H54 (cell line): ENCODE results near the gene USHBP1.
"Not testable (repeated sequence)": the region's sequence is repeated elsewhere in the genome, so short reads cannot be mapped to it uniquely, and the experiment has no call there.

Experiments
- DNase-seq: peaks from one replicate; pipeline ENCODE4 v3.0.0; 2011; ENCODE audit warnings: low spot score, mixed read lengths; ENCODE audit not compliant: insufficient read length
- FAIRE-seq: peaks from 3 replicates; lab custom pipeline; 2011; peaks lifted over from hg19 to GRCh38; lab: Jason Lieb, UNC
- POLR2A ChIP-seq: IDR thresholded peaks from 2 replicates; pipeline ENCODE4 v1.6.1; 2011; ENCODE audit warnings: low read depth, mild to moderate bottlenecking, low read length

The USHBP1 gene

DNA sequence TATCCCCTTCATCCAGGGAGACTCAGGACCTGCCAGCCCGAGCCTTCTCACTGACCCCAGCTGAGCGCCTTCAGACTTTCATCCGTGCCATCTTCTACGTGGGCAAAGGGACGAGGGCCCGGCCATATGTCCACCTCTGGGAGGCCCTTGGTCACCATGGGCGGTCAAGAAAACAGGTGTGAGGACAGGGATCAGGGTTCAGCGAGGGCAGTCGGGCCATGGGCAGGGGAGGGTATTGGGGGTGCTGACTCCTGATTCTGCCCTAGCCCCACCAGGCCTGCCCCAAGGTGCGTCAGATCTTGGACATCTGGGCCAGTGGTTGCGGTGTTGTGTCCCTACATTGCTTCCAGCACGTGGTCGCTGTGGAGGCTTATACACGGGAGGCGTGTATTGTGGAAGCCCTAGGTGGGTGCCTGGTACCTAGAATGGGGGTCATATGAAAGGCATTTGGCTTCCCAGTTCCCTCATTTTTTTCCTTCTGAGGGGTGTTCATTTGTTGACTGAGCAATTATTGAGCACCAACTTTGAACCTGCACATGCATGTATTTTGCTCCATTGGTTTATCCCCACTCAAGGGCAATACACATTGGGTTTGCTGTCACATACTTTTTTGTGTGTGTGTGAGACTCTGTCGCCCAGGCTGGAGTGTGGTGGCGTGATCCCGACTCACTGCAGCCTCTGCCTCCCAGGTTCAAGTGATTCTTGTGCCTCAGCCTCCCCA is 21.0 kb upstream of the USHBP1 start:
- DNase-seq (no peak), FAIRE-seq (no peak)
- no peak for TF ChIP-seq POLR2A

DNA sequence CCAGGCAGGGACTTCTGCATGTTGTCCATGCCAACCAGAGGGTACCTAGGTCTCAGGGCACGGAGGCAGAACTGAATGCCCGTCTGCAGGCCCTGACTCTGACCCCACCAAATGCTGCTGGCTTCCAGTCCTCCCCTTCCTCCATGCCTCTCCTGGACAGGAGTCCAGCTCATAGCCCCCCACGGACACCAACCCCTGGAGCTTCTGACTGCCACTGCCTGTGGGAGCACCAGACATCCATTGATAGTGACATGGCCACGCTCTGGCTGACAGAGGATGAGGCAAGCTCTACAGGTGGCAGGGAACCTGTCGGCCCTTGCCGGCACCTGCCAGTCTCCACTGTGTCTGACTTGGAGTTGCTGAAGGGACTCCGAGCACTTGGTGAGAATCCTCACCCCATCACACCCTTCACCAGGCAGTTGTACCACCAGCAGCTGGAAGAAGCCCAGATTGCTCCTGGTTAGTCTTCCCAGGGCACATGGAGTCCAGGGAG is 19.0 kb upstream of the USHBP1 start:
- no peak for DNase-seq
- FAIRE-seq: no peak
- no peak for TF ChIP-seq POLR2A

DNA sequence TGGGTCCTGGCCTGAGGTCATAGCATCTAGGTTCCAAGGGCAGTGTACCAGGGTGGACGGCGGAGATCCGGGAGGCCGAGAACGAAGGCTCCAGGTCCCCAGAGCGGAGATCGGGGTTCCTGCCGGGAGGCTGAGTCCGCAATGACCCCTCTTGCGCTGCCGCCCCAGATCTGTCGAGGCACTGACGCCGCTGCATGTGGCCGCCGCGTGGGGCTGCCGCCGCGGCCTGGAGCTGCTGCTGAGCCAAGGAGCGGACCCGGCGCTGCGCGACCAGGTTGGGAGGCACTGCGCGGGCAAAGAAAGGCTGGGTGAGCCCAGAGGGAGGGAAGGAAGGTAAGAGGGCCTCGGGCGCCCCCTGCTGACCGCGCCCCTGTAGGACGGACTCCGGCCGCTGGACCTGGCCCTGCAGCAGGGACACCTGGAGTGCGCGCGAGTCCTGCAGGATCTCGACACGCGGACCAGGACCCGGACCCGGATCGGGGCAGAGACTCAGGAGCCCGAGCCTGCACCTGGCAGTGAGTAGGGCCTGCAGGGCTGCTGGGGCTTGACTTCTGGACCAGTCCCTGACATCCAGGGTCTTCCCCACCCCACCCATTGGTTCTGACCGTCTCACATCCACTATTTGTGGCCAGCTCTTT is 18.1 kb upstream of the USHBP1 start:
- FAIRE-seq (no peak), DNase-seq (peak; percentile 86)
- 0 out of 2 replicates have a peak, but pooled peaks have one; percentile 12 for TF ChIP-seq POLR2A

DNA sequence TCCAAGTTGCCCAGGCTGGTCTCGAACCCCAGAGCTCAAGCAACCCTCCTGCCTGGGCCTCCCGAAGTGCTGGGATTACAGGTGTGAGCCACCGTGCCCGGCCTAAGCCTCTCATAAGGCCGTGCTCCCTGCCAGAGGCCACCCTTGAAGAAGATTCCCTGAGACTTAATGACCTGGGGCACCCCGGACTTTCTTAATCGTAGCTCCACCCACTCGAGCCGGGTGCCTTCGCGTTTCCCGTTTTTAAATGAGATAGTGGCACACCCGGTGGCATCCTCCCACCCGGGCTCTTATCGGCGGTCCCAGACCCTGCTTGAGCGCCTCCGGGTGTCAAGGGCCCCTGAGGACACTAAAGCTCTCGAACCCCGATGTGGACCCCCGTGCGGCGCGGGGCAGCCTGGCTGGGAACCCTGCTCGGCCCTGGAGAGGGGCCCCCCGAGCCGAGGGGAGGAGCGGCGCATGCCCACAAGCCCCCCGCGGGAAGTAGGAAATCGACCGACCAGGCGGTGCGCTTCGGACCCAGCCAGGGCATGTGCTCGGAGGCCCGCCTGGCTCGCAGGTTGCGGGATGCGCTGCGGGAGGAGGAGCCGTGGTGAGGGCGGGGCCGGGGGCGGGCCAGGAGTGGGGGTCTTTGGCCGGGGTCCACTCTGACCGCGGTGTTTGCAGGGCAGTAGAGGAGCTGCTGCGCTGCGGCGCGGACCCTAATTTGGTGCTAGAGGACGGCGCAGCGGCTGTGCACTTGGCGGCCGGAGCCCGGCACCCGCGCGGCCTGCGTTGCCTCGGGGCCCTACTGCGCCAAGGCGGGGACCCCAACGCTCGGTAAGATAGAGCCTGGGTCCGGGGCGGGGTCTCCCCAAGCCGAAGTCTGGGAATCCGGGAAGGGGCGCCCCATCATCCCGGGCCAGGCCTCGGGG is 17.1 kb upstream of the USHBP1 start, which contains the start of gene ANKLE1:
TSS of gene ANKLE1 (plus strand) at position 511 of the 914 bp plus-strand sequence. CDS start at position 531, 20 bp downstream.
- FAIRE-seq (no peak), DNase-seq (no peak)
- no peak for TF ChIP-seq POLR2A

DNA sequence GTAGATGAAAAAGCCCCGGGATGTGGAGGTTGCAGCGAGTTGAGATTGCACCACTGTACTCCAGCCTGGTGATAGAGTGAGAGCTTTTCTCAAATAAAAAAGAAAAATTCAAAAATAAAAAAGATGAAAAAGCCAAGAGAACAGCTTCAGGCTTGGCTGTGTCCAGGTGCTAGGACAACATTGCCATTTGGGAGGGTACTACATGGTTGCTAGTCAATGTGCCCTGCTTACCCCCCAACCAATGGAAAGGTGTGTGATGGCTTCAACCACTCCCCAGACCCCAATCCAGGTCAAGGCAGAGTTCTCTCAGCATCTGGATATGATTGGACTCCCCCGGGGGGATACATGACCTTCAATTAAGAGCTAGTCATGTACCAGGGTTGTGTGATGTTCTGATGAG is 14.9 kb upstream of the USHBP1 start:
- TF ChIP-seq POLR2A: no peak
- DNase-seq (no peak), FAIRE-seq (no peak)

DNA sequence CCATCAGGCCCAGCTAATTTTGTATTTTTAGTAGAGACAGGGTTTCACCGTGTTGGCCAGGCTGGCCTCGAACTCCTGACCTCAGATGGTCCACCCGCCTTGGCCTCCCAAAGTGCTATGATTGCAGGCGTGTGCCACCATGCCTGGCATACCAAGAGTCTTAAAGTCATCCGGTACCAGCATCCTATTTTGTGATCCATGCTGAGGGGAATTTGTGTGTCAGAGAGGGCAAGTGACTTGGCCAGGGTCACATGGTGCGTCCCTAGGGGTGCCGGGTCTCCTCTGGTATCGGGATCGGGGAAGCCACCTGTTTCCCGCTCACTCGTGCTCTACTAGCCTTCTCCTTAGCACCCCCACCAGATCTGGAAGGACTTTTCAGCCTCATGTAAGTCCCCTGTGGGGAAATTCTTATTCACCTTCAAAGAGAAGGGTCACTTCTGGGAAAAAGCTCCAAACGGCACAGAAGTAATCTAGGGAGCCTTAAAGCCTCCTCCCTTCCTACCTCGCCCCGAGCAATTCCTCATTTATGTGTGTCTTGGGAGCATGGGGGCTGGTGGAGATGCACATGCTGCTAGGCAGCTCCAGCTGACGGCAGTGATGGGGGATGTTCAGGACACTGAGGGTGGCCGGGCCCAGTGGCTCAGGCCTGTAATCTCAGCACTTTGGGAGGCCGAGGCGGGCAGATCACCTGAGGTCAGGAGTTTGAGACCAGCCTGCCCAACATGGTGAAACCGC is 11.1 kb upstream of the USHBP1 start:
- no peak for TF ChIP-seq POLR2A
- no peak for DNase-seq
- no peak for FAIRE-seq

DNA sequence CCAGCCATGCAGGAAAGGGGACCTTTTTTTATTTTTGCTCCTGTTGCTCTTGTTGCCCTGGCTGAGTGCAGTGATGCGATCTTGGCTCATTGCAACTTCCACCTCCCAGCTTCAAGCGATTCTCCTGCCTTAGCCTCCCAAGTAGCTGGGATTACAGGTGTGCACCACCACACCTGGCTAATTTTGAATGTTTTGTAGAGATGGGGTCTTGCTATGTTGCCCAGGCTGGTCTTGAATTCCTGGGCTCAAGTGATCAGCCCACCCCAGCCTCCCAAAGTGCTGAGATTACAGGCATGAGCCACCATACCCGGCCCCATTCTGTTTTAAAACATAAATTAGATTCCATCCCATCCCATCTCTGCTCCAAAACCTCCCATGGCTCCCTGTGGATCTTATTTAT is 10.3 kb upstream of the USHBP1 start:
- not testable (repeated sequence) for DNase-seq, FAIRE-seq

DNA sequence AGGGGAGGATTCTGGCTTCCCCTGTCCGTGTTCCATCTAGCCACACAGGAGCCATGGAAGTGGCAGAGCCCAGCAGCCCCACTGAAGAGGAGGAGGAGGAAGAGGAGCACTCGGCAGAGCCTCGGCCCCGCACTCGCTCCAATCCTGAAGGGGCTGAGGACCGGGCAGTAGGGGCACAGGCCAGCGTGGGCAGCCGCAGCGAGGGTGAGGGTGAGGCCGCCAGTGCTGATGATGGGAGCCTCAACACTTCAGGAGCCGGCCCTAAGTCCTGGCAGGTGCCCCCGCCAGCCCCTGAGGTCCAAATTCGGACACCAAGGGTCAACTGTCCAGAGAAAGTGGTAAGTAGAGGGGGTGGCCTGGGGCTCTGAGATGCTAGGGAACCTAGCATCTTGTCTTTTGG is 4.2 kb upstream of the USHBP1 start:
- no peak for FAIRE-seq
- DNase-seq: no peak
- no peak for TF ChIP-seq POLR2A

DNA sequence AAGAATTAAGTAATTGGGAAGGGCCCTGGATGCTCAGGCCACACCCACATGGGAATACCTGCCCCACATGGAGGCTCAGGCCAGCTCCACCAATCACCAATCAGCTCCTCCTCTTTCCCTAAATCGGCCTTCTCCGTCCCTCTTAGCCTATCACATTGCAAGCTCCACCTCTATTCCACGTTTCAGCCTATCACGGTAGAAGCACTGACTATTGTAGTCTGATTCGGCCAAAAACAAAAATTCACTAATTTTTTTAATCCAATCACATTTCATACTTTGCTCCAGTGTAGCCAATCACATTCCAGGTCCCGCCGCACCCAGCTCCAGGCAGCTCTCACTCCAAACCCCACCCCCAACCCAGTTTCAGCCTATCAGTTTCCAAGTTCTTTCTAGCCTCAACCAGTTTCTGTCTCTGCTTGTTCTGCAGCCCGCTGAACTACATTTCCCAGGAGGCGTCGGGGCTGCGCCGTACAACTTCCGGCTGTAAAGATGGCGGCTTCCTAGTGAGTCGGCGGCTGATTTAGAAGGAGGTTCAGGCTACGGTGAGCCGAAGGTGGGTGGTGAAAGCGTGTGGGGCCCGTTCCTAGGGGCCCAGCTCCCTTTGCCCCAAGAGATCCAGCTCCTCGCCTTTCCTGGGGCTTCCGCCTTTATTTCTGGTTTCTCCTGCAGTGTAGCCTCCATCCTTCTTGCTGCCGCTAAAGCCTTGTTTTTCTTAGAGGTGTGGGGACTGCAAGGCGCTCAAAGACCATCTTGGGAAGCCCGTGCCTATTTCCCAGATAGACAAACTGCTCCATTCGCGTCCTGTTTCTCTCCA is 2.6 kb upstream of the USHBP1 start, which contains the start of gene BABAM1:
TSS of gene BABAM1 (plus strand) at position 469 of the 814 bp plus-strand sequence. CDS start 1,364 bp downstream, outside the sequence.
- FAIRE-seq (peak; percentile 91), DNase-seq (peak; percentile 97)
- TF ChIP-seq POLR2A: peak; percentile 59

DNA sequence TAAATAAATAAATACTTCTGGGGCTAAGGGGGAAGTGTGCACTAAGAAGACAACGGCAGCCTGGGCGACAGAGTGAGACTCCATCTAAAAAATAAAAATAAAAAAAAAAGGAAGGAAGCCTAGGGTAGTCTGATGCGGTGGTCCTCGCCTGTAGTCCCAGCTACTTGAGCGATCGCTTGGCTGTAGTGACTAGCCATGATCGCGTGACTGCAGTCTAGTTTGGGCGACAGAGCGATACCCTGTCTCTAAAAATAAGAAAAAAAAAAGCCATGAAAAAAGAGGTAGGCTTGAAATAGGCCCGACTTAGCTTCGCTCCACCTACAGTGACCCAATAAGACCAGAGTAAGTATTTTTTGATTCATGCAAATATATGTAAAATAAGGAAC is 2.0 kb upstream of the USHBP1 start:
- FAIRE-seq (no peak), DNase-seq (no peak)
- TF ChIP-seq POLR2A: no peak

DNA sequence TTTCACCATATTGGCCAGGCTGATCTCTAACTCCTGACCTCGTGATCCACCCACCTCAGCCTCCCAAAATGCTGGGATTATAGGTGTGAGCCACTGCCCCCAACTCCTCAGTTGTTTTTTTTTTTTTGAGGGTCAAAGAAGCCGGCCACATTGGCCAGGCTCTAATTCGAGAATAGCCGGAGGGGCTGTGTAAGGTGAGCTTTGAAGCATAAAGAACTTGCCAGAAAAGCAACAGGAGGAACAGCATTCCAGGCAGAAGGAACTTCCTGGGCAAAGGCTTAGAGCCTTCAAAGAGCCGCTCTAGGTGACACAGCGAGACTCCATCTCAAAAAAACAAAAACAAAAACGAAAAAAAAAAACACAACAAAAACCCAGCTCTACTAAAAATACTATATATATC is 1.5 kb upstream of the USHBP1 start:
- FAIRE-seq (no peak), DNase-seq (no peak)

More for the DNA sequence above, 1.5 kb upstream of the USHBP1 start:
- TF ChIP-seq POLR2A: no peak
